ENCODE measurements around the gene CBX6.

GRCh38 chr22:38890377-38890776 lies 18.4 kb upstream of the CBX6 start:
- TF ChIP-seq CTCF (IDR thresholded peaks at IDR 0.05) (no peak), POLR2A (IDR thresholded peaks at IDR 0.05) (no peak)

Measured in Peyer's patch (tissue), 4 donors.